Glomerular visceral epithelial cell (primary cell): ENCODE results near the gene GATAD2B.

Experiments
- DNase-seq: peaks from one replicate; pipeline ENCODE4 v3.0.0-alpha.2; 2016; ENCODE audit errors: extremely low spot score

Gene GATAD2B

DNA sequence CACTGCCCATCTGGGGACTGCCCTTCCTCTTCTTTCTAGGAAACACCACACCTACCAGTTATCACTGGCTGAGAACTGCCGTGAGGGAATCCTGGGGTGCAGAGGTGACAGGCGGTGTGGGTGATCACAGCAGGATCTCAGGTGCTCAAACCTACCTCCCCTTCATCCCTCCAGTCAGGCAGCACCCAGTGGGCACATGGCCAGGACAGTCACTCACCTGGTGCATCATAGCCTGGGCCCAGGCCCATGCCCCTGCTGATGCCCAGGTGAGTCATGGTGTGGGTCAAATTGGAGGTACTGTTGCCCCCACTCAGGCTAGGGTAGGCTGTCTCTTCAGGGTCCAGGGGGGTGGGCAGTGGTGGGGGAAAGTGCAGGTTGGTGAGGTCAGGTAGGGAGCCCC, 29.0 kb upstream of the GATAD2B start:
- DNase-seq: no peak

DNA sequence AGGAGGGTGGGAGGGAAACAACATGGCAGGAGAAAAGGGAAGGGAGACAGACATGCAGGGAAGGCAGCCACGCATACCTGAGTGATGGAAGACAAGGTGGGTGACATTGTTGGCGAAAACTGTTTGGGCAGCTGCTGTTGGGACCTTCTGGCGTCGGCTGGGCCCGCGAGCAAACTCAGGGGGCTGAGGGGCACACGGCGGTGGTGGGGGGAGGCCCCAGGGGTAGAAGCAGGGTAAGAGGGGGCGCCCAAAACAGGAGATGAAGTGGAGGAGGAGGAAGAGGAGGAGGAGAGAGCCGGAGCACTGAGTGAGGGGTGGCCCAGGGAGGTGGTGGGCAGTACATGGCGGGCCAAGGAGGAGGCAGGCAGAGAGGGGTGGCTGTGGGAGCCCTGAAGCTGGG, 28.4 kb upstream of the GATAD2B start:
- no peak for DNase-seq

DNA sequence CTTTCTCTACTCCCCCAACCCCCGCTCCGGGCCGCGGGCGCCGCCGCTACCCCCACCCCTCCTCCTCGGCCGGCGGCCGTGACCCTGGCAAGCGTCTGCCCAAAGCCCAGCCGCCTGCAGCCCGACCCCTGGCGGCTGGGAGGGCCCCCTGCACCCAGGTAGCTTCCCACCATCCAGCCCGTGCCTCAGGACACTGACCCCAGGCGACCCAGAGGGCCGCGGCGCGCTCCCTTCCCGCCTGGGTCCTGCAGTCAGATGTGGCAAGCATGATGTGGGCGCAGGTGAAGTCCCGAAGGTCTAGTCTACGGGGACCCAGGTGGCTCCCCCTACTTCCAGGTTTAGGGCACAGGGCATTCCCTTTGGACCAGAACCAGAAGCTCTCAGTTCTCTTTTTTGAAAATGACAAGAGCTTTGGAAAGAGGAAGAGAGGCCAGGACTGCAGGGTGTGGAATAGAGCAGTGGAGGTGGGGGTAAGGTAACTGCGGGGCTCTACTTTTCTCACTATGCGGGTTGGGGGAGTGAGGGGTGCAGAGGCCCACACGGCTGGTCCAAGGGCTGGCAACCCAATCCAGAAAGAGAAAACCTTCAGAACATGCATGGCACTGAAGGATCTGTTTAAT, 24.0 kb upstream of the GATAD2B start, which contains the start of gene DENND4B:
Gene DENND4B (minus strand): TSS at position 97 of the 620 bp plus-strand sequence. CDS start 2,344 bp downstream, outside the sequence.
- peak; percentile 86 for DNase-seq

DNA sequence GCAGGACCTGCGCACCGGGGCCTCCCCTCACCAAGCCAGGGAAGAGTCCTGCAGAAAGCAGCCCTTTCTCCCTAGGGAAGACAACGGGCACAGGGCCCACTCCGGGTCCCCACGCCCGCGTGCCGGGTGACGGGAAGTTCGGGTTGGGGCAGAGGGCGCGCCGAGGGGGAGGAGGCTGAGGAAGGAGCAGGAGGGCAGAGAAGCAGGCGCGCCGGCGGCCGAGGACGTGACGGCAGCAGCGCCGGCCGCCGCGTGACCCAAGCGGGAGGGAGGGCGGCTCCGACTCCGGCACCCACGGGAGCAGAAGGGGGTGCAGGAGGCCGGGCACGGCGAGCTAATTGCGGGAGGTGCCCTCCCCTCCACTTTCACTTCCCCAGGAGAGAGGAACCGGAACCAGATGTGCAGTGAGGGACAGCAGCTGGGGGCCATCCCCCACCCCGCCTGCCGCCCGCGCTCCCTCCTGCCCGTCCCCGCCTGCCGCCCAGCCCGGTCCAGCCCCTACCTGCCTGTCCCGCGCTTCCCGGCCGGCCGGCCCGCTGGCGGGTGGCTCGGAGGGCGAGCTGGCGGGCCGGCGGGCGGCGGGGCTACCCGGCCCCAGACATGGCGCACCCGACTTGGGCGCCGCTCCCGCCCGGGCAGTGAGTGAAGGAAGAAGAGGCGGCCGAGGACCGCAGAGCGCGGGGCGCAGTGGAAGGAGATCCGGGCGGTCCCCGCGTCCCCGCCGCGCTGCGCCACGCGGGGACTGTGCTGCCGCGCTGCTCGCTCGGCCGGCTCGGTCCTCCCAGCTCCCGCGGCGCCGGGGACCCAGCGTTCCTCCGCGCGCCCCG, 23.2 kb upstream of the GATAD2B start:
- peak; percentile 70 for DNase-seq

DNA sequence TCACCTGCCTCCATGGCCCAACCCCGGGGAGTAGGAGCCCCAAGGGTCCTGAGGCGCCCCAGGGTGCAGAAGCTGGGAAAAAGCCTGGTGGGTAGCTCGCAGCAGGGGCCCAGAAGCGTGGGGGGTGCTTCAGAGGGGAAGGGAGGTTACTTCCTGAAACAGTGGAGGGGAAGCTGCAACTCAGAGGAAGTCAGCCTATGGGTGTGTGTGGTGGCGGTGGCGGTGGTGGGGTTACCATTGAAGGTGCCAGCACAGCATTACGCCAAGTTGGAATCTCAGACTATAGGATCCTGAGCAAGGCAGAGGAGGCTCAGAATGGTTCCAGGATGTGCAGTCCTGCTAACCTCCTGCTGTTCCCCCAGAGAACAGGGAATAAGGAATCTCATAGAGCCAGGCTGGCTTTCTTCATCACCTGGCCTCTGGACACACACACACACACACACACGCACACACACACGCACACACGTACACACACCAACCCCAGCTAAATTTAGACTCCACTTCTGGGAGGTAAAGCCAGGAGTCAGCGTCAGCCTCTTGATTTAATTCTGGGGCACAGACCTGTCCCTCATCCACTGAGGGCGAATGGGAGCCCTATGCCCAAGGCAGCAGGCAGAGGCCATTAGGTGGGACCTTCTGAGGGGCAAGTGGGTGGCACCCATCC, 22.5 kb upstream of the GATAD2B start:
- peak; percentile 14 for DNase-seq

DNA sequence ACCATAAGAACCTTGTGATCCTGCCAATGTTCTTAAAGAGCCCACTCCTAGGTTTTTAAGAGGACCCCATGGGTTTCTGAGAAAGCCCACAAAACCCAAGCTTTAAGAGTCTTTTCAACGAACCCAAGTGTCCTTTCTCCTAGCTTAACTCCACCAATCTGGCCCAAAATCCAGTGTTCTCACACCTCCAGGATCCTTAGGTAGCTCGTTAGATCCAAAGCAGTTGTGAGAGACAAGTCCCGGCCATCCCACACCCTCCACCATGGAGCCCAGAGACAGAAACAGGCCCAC, 22.0 kb upstream of the GATAD2B start:
- no peak for DNase-seq

DNA sequence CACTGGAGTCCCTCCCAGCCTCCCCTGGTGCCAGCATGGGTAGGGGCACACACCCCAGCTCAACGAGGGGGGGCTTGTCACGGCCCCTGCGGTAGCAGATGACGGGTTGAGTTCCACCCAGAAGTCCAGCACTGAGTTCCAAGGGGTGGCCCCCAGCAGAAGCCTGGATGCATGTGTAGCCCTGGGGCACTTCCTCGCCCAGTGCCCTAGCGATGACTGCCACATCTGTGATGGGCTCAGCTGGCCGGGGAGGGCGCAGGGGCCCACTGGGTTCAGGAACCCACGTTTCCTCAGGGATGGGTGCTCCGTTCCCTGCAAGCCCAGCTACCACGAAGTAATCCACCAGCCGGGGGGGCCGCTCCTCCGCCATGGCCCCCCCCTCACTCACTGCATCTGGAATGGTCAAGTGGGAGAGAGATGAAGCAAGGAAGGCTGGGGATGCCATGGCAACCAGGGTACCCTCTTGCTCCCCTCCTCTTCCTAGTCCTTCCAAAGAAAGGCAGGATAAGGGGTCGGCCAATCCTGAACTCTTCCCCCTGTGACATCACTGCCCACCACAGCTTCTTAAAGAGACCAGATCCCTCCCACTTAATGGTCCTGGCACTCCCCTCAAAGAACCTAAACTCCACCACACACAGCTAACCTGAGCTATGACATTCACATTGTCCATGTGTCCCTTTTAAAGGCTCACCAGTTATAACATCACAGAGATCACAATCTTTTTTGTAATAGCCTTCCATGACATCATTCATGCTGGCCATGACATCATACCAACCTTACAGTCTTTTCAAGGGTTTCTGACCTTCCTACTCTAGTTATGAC, 21.4 kb upstream of the GATAD2B start:
- no peak for DNase-seq

DNA sequence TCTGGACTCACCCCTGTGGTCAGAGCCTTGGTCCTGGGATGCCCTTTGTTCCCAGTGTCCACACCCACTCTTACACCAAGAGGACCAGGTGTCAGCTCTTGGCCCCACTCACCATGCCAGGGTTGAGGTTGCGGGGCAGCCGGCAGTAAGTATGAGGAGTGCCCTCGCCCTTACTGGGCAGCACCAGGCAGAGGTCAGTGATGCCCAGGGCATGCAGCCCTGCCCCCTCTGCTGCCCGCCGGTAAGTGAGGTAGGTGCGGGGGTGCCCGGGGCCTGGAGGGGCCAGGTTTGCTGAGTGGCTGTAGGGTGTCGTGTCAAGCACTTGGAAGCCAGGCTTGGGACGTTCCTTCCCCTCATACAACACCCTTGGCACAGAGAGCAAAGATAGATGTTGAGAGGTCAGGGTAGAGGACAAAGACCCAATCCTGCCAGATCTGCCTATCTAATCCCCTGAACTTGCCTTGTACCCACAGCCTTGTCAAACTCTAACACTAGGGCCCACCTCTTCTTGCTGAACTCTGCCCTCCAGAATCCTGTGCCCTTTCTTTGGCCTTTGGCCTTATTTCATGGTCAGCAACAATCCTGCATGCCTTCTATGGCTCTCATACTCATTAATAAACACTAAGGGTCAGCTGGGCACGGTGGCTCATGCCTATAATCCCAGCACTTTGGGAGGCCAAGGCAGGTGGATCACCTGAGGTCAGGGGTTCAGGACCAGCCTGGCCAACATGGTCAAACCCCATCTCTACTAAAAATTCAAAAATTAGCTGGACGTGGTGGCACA, 20.2 kb upstream of the GATAD2B start:
- no peak for DNase-seq

DNA sequence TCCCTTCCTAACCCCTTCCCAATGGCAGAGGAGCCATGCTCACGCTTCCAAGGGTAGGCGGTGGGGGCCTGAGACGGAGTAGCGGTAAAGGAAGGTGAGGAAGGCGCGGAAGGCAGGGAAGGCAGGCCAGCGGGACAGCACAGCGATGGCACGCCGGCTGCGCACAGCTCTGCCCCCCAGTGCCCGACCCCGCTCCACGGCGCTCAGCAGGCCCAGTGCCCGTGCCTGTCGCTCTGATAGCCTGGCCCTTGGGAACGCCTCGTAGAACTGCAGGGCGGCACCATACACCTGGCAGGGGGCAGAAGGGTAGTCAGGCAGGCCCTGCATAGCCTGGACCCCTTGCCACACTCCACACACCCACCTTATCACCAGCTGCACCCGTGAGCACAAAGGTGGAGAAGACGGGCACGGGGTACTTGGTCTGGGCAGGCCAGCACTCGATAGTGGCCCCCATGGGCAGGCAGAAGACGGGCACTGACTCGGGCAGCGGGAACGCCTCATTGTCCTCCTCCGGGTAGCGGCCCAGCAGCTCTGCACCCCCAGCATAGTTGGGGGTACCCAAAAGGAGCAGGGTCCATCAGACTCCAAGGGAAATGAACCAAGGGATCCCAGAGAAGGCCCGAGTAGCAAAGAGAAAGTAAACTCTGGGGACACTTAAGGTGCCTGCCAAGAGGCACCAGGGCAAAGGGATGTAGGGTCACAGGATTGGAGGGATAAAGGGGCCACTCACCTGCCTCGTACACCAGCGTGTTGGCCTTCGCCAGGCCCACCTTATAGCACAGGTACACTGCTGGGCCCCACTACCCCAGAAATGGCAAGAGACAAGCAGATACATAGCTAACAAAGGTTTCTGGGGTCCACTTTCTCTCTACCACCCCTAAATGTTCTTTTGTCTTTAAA, 19.3 kb upstream of the GATAD2B start:
- DNase-seq: no peak

DNA sequence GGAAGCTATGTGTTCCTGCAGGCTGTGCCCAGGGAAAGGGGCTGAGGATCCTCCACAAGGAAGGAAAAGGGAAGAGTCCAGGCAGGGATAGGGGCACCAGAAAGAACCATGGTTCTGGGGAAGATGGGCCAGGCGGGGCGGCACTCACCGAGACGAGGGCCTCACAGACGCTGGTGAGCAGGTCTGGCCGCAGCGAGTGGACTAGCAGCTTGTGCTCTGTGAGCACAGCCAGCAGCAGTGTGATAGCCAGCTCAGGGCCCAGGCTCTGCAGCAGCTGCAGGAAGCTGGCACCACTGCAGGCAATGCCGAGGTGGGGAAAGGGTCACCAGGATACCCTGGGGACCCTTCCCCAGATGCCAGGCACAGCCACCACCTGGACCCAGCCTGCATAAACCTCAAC, 18.0 kb upstream of the GATAD2B start:
- no peak for DNase-seq

DNA sequence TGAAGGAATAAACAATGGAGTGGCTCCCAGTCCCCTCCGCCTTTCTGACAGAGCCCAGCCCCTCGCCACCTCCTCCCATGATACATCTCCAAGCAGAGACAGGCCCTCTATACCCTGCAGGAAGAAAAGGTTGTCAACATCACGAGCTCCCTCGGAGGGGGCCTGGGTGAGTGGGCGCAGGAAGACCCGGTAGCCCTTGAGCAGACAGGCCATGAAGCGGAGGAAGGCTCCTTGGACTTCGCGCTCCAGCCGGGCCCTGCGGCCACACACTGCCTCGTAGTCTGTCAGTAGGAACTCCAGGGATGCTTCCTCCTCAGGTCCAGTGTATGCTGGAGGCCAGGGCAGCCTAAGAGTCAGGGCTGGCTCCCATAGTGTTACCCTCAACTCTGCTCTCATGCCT, 16.7 kb upstream of the GATAD2B start:
- no peak for DNase-seq

DNA sequence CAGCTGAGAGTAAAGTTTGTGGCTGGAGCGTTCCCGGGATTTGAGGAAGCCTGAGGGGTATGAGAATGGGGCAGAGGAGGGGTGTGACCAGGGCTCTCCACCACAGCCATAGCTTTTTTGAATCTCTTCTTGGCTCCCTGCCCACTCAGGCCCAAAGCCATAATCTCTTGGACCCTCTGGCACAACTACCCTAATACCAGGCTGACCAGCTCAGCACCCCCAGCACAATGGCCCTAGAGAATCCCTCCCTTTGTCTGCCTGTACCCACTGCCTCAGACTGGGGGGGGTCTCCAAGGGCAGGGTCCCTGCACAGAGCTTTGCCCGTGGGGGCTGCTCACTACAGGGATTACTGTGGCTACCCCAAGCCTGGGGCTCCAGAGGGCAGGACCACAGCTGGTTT, 16.2 kb upstream of the GATAD2B start:
- no peak for DNase-seq

DNA sequence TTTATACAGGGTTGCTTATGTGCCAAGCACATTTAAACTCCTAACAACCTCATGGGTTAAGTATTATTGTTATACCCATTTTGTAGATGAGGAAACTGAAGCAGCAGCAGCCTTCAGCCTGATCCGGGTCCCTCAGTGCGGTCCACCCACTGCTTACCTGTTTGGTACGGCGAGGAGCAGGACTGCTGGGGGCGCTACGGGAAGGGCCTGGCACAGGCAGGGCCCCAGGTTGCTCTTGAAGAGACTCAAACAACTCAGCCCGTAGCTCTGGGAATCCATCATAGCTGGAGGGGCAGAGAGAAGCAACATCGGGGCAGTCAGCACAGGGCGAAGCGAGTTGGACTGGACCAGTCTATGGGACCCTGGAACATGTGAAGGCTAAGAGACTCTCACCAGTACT, 14.6 kb upstream of the GATAD2B start:
- DNase-seq: no peak

DNA sequence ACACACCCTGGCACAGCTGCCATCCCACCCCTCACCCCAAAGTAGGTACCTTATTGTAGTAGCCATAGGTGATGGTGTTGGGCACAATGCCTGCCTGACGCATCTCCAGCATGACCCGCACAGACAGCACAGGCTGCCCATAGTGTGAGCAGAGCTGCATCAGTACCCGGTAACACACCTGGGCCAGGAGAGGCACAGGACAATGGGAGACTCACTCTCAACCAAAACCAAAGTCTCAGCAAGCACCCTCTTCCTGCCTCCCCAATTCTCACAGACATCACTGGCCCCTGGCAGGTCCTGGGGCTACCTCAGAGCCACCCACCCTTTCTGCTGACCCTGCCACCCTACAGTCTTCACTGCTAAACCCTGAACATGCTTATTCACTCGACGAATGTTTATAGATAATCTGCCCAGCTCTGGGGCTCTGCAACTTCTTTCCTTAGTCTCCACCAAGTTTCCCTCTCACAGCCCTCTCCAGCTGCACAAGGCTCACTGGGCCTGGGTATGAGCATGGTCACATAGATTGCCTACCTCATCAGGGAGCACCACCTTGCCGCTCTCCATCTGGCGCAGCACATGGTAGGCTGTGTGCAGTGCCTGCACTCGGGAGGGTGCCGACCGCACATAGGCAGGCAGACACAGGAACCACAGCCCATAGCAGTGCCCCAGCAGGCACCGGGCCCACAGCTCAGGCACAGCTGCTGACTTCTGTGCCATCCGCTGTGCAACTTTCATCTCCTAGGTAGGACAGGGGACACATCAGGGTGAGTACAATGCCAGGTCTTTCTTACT, 13.4 kb upstream of the GATAD2B start:
- DNase-seq: no peak

DNA sequence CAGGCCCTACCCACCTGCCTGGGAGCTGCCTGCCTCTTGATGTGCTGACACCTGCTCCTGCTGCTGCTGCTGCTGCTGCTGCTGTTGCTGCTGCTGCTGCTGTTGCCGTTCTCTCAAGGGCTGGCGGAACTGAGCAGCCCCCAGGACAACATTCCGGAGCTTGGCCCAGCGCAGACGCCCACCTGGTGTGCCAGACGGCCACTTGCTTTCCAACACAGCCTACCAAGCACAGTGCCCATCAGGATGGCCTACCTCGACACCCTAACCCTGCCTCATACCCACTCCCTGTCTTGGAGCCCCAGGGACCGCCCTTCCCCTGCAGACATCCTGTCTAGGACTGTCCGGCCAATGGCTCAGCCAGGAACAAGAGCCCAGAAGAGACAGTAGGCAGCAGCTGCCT, 12.0 kb upstream of the GATAD2B start:
- no peak for DNase-seq

DNA sequence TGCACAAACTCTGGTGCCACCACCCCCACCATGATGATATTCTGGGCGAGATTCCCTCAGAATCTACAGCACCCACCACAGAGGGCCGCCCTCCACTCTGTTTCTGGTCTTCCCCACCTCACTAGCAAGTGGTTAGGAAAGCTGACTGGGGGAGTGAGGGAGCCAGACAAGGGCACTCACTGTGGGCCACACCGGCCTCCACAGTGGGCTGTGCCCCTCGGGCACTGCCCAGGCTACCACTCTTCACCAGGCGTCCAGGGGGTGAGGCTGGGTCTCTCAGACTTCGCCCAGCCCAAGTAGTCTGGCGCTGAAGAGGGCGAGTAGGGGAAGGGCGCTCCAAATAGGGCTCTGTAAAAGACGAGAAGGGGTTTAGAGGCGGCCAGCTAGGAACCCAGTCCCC, 11.2 kb upstream of the GATAD2B start:
- no peak for DNase-seq

DNA sequence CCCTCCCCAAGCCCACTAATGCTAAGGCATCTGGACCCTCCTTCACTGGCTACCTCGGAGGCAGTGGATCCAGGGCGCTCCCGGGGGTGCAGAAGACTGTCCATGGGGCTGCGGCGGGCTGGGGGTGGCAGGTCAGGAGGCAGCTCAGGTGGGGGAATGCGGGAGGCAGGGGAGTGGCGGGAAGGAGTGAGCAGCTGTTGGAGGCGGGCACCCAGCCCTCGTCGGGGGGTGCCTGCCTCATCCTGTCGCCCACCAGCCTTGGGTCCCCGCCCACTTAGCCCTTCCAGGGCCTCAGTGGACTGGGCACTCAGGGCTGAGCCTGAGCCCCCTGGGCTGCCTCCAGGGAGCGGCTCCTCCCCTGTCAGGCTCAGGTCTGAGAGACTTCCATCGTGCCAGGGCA, 10.7 kb upstream of the GATAD2B start:
- DNase-seq: no peak

DNA sequence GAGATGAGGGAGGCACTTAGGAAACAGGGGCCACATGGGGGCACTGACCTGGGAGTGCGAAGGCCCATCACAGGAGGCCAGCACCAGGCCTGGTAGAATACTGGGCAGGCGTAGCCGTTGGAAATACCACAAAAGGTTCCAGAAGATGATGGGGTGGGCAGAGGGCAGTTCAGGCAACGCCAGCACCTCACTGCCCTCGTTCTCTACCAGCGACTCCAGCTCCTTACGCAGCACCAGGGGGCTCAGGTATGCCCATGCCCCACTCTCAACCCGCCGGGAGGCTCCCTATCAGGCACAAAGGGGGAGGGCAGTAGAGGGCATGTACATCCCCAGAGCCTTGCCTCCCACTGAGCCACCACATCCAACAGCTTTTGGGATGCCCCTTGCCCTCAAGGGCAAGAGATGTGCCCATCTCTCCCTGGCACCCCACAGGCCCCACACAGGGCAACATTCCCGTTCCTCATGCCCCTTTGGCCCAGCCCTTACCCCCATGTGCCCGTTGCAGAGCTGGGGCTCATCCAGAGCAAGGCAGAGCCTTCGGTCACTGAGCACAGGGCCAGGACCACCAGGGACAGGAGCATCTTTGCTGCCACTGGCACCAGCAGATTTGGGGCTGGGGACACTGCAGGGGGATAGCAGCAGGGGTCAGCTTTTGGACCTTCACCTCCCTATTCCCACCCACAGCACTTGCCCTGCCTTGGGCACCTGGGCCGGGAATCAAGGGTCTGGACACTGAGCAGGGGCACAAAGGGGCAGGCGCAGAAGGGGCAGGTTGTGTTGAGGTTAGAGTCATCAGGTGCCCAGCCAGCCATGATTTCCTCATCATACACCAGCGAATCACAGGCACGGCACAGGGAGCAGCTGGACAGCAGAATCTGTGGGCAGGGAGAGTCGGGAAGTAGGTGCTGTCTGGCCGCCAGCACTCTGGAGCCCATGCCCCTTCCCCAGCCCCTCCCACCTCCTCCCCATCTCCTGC, 9.7 kb upstream of the GATAD2B start:
- DNase-seq: no peak
